HEK293T (cell line): ENCODE results near the gene ADCY6.

ENCODE experiments used
- CTCF ChIA-PET: fragments of 350-600 bp; formaldehyde crosslinking; extraction: SDS; loops from one replicate; lab custom pipeline; 2021; ENCODE audit warnings: antibody characterized with exemption, inconsistent platforms; lab: Yijun Ruan, JAX
- POLR2A ChIA-PET: fragments of 350-600 bp; formaldehyde crosslinking; extraction: SDS; loops from one replicate; lab custom pipeline; 2020; ENCODE audit warnings: antibody characterized with exemption, inconsistent platforms; lab: Yijun Ruan, JAX
- DNase-seq: peaks from one replicate; pipeline ENCODE4 v3.0.0; 2012; ENCODE audit warnings: mixed read lengths; ENCODE audit errors: extremely low spot score
- ARNT ChIP-seq: fragments of 450-650 bp; IDR thresholded peaks from 2 replicates; pipeline ENCODE4 v1.6.1; 2017; ENCODE audit warnings: mild to moderate bottlenecking
- BHLHE40 ChIP-seq: fragments of 450-650 bp; IDR thresholded peaks from 2 replicates; pipeline ENCODE4 v1.6.1; 2016; ENCODE audit warnings: mild to moderate bottlenecking, moderate library complexity, borderline replicate concordance
- CTBP1 ChIP-seq: fragments of 450-650 bp; IDR thresholded peaks from 2 replicates; pipeline ENCODE4 v1.6.1; 2016; ENCODE audit warnings: borderline replicate concordance
- ELF4 ChIP-seq: fragments of 450-650 bp; IDR thresholded peaks from 2 replicates; pipeline ENCODE4 v1.6.1; 2017; ENCODE audit warnings: antibody characterized with exemption
- FOXA1 ChIP-seq: fragments of 450-650 bp; IDR thresholded peaks from 2 replicates; pipeline ENCODE4 v1.6.1; 2016; ENCODE audit warnings: mild to moderate bottlenecking
- FOXK2 ChIP-seq: fragments of 450-650 bp; IDR thresholded peaks from 2 replicates; pipeline ENCODE4 v1.6.1; 2016; ENCODE audit warnings: mild to moderate bottlenecking
- FOXM1 ChIP-seq: fragments of 450-650 bp; IDR thresholded peaks from 2 replicates; pipeline ENCODE4 v1.6.1; 2017; ENCODE audit warnings: mild to moderate bottlenecking, borderline replicate concordance
- HDGF ChIP-seq: fragments of 450-650 bp; IDR thresholded peaks from 2 replicates; pipeline ENCODE4 v1.6.1; 2017; ENCODE audit warnings: antibody characterized with exemption, borderline replicate concordance
- L3MBTL2 ChIP-seq: fragments of 450-650 bp; conservative IDR thresholded peaks from 2 replicates; pipeline ENCODE4 v1.6.1; 2016; ENCODE audit warnings: mild to moderate bottlenecking
- LEF1 ChIP-seq: fragments of 450-650 bp; IDR thresholded peaks from 2 replicates; pipeline ENCODE4 v1.6.1; 2017; ENCODE audit warnings: mild to moderate bottlenecking, borderline replicate concordance
- NFRKB ChIP-seq: fragments of 450-650 bp; IDR thresholded peaks from 2 replicates; pipeline ENCODE4 v1.6.1; 2016; ENCODE audit warnings: mild to moderate bottlenecking, moderate library complexity
- PKNOX1 ChIP-seq: fragments of 450-650 bp; IDR thresholded peaks from 2 replicates; pipeline ENCODE4 v1.6.1; 2016
- SP1 ChIP-seq: fragments of 450-650 bp; IDR thresholded peaks from 2 replicates; pipeline ENCODE4 v1.6.1; 2017
- SUZ12 ChIP-seq: fragments of 450-650 bp; IDR thresholded peaks from 2 replicates; pipeline ENCODE4 v1.6.1; 2016; ENCODE audit warnings: mild to moderate bottlenecking
- TARDBP ChIP-seq: fragments of 450-650 bp; IDR thresholded peaks from 2 replicates; pipeline ENCODE4 v1.6.1; 2016
- ZNF384 ChIP-seq: fragments of 450-650 bp; IDR thresholded peaks from 2 replicates; pipeline ENCODE4 v1.6.1; 2016

Gene ADCY6

GRCh38 chr12:48782457-48783395 lies 6.2 kb downstream of the ADCY6 start:
- ChIA-PET CTCF (no interaction called here), POLR2A (no interaction called here)
- TF ChIP-seq ZNF384, result no peak
- TF ChIP-seq ELF4, result no peak
- TF ChIP-seq L3MBTL2, result no peak
- TF ChIP-seq TARDBP, result no peak
- no peak for DNase-seq

GRCh38 chr12:48781750-48782456 lies 7.0 kb downstream of the ADCY6 start:
- POLR2A ChIA-PET, result no interaction called here
- CTCF ChIA-PET, result no interaction called here
- no peak for TF ChIP-seq HDGF
- DNase-seq, result no peak

- TF ChIP-seq LEF1 (no peak), ELF4 (no peak), TARDBP (no peak), ZNF384 (no peak), FOXM1 (no peak), SUZ12 (no peak), L3MBTL2 (no peak), FOXK2 (no peak), BHLHE40 (no peak), FOXA1 (no peak), HDGF (no peak), ARNT (no peak), SP1 (no peak), PKNOX1 (no peak)
- ChIA-PET POLR2A (no interaction called here), CTCF (no interaction called here)
- DNase-seq, result no peak
Observed at GRCh38 chr12:48780381-48781025, 8.4 kb downstream of the ADCY6 start.

GRCh38 chr12:48779869-48780268 lies 9.0 kb downstream of the ADCY6 start:
- ChIA-PET CTCF (no interaction called here), POLR2A (interaction anchor here (0.6 kb wide), 1 partner anchor 750 kb away, joined by 3 read pairs; no protein-coding TSS in a partner anchor)
- TF ChIP-seq ELF4 (no peak), PKNOX1 (no peak), L3MBTL2 (no peak), SP1 (no peak), TARDBP (no peak), LEF1 (no peak), ZNF384 (no peak), FOXM1 (no peak), FOXA1 (no peak), FOXK2 (no peak)
- no peak for DNase-seq

- TF ChIP-seq NFRKB, result no peak
- TF ChIP-seq TARDBP, result no peak
- no peak for TF ChIP-seq ELF4
- TF ChIP-seq L3MBTL2, result no peak
- no peak for TF ChIP-seq LEF1
- TF ChIP-seq BHLHE40, result no peak
- no peak for TF ChIP-seq ZNF384
- no peak for TF ChIP-seq ARNT
- TF ChIP-seq CTBP1, result no peak
- TF ChIP-seq HDGF, result no peak
- TF ChIP-seq FOXM1, result no peak
- ChIA-PET POLR2A (interaction anchor here (0.9 kb wide), 2 partner anchors 12 to 36 kb away, joined by 3 read pairs; no protein-coding TSS in a partner anchor), CTCF (interaction anchor here (1.4 kb wide), 1 partner anchor 37 kb away, joined by 4 read pairs; no protein-coding TSS in a partner anchor)
- no peak for DNase-seq
Observed at GRCh38 chr12:48777501-48778400, 11.1 kb downstream of the ADCY6 start.

- no peak for DNase-seq
- POLR2A ChIA-PET, result interaction anchor here (0.9 kb wide), 1 partner anchor 36 kb away, joined by 3 read pairs; no protein-coding TSS in a partner anchor
- TF ChIP-seq L3MBTL2, result no peak
- no peak for TF ChIP-seq LEF1
- no peak for TF ChIP-seq TARDBP
- no peak for TF ChIP-seq ZNF384
- TF ChIP-seq PKNOX1, result no peak
- TF ChIP-seq ARNT, result no peak
- TF ChIP-seq NFRKB, result no peak
- TF ChIP-seq HDGF, result no peak
- TF ChIP-seq SUZ12, result no peak
- TF ChIP-seq FOXA1, result no peak
- TF ChIP-seq FOXK2, result no peak
- TF ChIP-seq CTBP1, result no peak
- TF ChIP-seq SP1, result no peak
- TF ChIP-seq FOXM1, result no peak
- TF ChIP-seq BHLHE40, result no peak
- no peak for TF ChIP-seq ELF4
- CTCF ChIA-PET, result interaction anchor here (1.4 kb wide), 1 partner anchor 38 kb away, joined by 4 read pairs; no protein-coding TSS in a partner anchor
Observed at GRCh38 chr12:48776956-48777355, 11.9 kb downstream of the ADCY6 start.
